Measurements from ENCODE around the gene KEAP1. TPM values are rescaled to one million over a fixed set of nuclear protein-coding genes. Genes with fewer than 3 reads are reported as not detected.

The KEAP1 gene
- total RNA-seq, 2 donors from 2014 or later: 53.2 to 87.3 TPM

DNA sequence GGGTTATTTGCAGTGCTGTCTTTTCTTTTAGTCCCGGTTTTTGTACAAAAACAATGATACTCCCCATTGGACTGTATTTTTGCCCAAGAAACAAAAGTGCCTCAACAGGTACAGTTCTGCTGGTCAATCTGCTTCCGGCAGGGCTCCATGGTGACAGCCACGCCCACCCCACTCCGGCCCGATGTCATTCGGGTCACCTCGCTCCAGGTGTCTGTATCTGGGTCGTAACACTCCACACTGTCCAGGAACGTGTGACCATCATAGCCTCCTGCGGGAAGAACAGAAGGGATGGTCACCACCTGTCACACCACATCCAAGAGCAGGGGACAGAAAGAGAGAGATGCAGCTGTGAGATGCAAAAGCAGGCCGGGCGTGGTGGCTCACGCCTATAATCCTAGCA lies 16.6 kb downstream of the KEAP1 start:
- H3K36me3 ChIP-seq: peaks cover 2% of the 10 kb centered on the region

DNA sequence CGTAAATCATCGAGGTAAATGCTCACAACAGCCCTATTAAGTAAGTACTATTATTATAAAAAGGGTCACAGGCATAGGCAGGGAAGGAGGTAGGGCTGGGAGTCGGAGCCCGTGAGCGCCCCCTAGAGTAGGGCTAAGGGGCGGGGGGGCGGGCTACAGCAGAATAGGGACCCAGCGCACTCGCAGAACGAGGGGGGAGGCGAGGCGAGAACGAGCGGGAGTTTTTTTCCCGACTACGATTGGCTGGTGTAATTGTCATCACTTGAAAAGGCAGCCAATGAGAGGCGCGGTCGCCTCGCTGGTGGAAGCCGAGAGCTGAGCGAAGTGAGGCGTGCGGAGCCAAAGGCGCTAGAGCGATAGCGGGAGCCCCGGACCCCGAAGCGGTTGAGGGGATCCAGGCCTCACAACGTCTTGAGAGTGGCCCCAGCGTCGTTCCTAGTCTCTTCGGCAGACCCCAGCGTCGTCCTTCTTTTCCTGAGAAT lies 24.2 kb downstream of the KEAP1 start:
- intact Hi-C loops (cut with DNase I): no loop called here
- H3K9ac ChIP-seq (ENCODE audit: low read depth in 2 of 2, low read length in 2 of 2): peak overlapping the region; percentile 56

More for the DNA sequence above, 16.6 kb downstream of the KEAP1 start:
- no peaks in the 10 kb centered on the region for H3K4me1 ChIP-seq
- no peaks in the 10 kb centered on the region for H3K9me3 ChIP-seq
- H3K27me3 ChIP-seq: no peaks in the 10 kb centered on the region
- no peak overlapping the region for H3K9ac ChIP-seq (ENCODE audit: low read depth in 2 of 2, low read length in 2 of 2)
- TF ChIP-seq, protein P1, sequence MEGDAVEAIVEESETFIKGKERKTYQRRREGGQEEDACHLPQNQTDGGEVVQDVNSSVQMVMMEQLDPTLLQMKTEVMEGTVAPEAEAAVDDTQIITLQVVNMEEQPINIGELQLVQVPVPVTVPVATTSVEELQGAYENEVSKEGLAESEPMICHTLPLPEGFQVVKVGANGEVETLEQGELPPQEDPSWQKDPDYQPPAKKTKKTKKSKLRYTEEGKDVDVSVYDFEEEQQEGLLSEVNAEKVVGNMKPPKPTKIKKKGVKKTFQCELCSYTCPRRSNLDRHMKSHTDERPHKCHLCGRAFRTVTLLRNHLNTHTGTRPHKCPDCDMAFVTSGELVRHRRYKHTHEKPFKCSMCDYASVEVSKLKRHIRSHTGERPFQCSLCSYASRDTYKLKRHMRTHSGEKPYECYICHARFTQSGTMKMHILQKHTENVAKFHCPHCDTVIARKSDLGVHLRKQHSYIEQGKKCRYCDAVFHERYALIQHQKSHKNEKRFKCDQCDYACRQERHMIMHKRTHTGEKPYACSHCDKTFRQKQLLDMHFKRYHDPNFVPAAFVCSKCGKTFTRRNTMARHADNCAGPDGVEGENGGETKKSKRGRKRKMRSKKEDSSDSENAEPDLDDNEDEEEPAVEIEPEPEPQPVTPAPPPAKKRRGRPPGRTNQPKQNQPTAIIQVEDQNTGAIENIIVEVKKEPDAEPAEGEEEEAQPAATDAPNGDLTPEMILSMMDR (IDR thresholded peaks at IDR 0.05): no peak
- intact Hi-C loops (cut with DNase I): loop anchor here (10.0 kb wide), 1 partner anchor 88 kb away; no protein-coding TSS in a partner anchor
- no peak overlapping the region for H3K4me3 ChIP-seq
- DNase-seq: no peak
- no peak overlapping the region for H3K27ac ChIP-seq

DNA sequence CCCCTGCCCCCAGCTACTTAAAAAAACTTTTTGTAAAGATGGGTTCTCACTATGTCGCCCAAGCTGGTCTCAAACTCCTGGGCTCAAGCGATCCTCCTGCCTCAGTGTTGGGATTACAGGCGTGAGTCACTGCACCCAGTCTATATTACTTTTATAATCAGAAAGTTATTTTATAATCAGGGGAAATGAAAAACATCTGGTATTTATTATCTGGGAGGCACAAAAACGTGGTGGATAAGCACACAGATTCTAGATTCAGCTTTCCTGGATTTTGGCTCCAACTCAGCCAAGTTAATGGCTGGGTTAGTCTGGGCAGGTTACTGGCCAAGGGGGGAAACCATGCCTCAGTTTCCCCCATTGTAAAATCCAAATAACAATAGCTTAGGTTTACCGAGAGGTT lies 24.7 kb downstream of the KEAP1 start:
- Histone ChIP-seq H3K27me3 (no peaks in the 10 kb centered on the region), H3K4me1 (no peaks in the 10 kb centered on the region), H3K9me3 (no peaks in the 10 kb centered on the region), H3K4me3 (peak overlapping the region; percentile 26), H3K9ac (ENCODE audit: low read depth in 2 of 2, low read length in 2 of 2) (no peak overlapping the region), H3K36me3 (no peaks in the 10 kb centered on the region), H3K27ac (no peak overlapping the region)
- intact Hi-C loops (cut with DNase I): no loop called here
- TF ChIP-seq, protein P1 (IDR thresholded peaks at IDR 0.05): no peak
- no peak for DNase-seq

More for the DNA sequence above, 24.2 kb downstream of the KEAP1 start:
- Histone ChIP-seq H3K9me3 (no peaks in the 10 kb centered on the region), H3K27me3 (no peaks in the 10 kb centered on the region), H3K27ac (no peak overlapping the region), H3K4me3 (peak overlapping the region; percentile 26), H3K4me1 (no peaks in the 10 kb centered on the region), H3K36me3 (no peaks in the 10 kb centered on the region)
- peak; percentile 87 for DNase-seq
- TF ChIP-seq, protein P1 (IDR thresholded peaks at IDR 0.05): peak; percentile 63

DNA sequence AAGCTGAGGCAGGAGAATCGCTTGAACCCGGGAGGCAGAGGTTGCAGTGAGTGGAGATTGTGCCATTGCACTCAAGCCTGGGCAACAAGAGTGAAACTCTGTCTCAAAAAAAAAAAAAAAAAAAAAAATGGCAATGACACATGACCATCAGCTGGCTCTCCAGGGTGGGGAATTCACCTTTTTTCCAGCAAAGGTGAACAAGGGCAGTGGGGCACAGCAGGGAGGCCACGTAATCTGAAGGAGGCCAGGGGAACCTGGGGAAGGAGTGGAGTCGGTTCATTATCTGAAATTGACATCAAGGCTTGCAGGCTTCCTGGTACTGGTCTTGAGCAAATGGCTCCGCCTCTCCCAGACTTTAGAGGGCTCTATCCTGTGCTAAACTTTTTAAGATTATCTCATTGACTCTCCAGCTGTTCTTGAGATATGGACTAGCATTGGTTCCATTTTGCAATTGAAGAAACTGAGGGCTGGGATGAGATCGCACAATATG lies 28.1 kb downstream of the KEAP1 start:
- H3K9me3 ChIP-seq: no peaks in the 10 kb centered on the region
- H3K4me1 ChIP-seq: no peaks in the 10 kb centered on the region
- H3K9ac ChIP-seq (ENCODE audit: low read depth in 2 of 2, low read length in 2 of 2): no peak overlapping the region
- no peak for DNase-seq
- no peak overlapping the region for H3K27ac ChIP-seq
- no peaks in the 10 kb centered on the region for H3K36me3 ChIP-seq
- intact Hi-C loops (cut with DNase I): no loop called here
- TF ChIP-seq, protein P1 (IDR thresholded peaks at IDR 0.05): no peak
- no peak overlapping the region for H3K4me3 ChIP-seq
- no peaks in the 10 kb centered on the region for H3K27me3 ChIP-seq

DNA sequence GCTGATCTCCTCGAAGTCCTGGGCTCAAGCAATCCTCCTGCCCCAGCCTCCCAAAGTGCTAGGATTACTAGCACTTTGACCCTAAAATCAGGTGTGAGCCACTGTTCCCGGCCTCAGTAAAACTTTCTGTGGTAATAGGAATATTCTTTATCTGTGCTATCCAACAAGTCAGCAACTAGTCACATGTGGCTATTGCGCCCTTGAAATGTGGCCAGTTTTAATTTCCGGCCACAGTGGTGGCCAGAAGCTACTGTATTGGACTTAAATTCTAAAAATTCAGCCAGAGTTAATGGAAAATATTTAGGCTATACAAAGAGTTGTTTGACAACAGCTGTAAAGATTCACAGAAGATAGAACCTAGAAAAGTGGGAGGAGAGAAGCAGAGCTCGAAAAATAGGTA lies 30.0 kb downstream of the KEAP1 start:
- Histone ChIP-seq H3K9me3 (no peaks in the 10 kb centered on the region), H3K4me3 (no peak overlapping the region), H3K27ac (no peak overlapping the region), H3K9ac (ENCODE audit: low read depth in 2 of 2, low read length in 2 of 2) (no peak overlapping the region), H3K4me1 (no peaks in the 10 kb centered on the region), H3K27me3 (no peaks in the 10 kb centered on the region), H3K36me3 (no peaks in the 10 kb centered on the region)
- intact Hi-C loops (cut with DNase I): no loop called here
- TF ChIP-seq, protein P1 (IDR thresholded peaks at IDR 0.05): no peak
- DNase-seq: no peak
